Skeletal muscle satellite cell (primary cell): Measurements from ENCODE around the gene SLC7A1.

Source experiments
- H3K27me3 ChIP-seq: 2 replicates; pipeline ENCODE4 v1.7.0; 2013; ENCODE audit warnings: low read length; ENCODE audit not compliant: control insufficient read depth, insufficient read depth
- H3K36me3 ChIP-seq: 2 replicates; pipeline ENCODE4 v1.7.0; 2013; ENCODE audit warnings: mild to moderate bottlenecking, control low read depth, low read length; ENCODE audit not compliant: insufficient read depth
- H3K4me1 ChIP-seq: 2 replicates; pipeline ENCODE4 v1.7.0; 2013; ENCODE audit warnings: low read length; ENCODE audit not compliant: control insufficient read depth, insufficient read depth
- H3K4me2 ChIP-seq: 2 replicates; pipeline ENCODE4 v1.7.0; 2013; ENCODE audit warnings: mild to moderate bottlenecking, low read length
- H3K4me3 ChIP-seq: 2 replicates; pipeline ENCODE4 v1.7.0; 2013; ENCODE audit warnings: low read length
- H3K9ac ChIP-seq: 2 replicates; pipeline ENCODE4 v1.7.0; 2013; ENCODE audit warnings: mild to moderate bottlenecking, low read depth, low read length, moderate library complexity
- H3K9me3 ChIP-seq: replicated peaks from 2 replicates; pipeline ENCODE4 v1.7.0; 2013; ENCODE audit warnings: mild to moderate bottlenecking, control low read depth, low read length

Gene SLC7A1

DNA sequence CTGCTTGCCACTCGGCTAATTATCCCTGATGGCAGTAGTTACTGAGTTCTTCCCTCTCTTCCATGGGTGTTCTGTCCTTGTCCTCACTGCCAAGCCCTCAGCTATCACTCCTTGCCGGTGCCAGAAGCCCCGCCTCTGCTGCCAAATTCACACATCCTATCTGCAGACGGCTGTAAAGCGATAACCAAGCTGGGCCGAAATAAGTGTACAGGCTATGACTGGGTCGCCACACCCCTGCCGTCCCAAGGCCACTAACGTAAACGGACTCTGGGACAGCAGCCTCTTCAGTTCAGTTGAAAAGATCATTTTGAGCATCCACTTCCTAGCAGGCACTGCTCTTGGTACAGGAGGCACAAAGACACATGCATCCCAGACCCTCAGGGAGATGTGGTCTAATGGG, 13.3 kb downstream of the SLC7A1 start:
- Histone ChIP-seq H3K27me3 (no peaks in the 10 kb centered on the region), H3K4me1 (peaks cover 46% of the 10 kb centered on the region), H3K9me3 (no peaks in the 10 kb centered on the region), H3K4me3 (no peak overlapping the region), H3K4me2 (peak overlapping the region; percentile 10), H3K36me3 (no peaks in the 10 kb centered on the region), H3K9ac (no peak overlapping the region)

DNA sequence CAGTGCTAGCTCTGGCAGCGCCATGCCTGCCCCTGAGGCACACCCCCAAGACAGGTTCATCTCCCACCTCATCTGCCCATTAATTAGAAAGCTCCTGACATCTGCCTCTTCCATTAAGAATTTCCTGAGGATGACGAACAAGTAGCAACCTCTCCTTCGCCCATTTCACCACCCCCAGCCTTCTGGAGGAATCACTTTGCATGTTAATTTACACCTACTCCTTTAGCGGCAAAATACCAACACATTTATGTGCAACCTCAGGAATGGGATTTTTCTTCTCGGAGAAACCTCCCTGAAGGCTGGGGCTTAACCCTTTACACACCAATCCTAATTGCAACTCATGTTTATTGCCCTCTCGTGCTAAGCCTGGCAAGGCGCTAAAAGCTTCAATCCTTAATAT, 13.8 kb downstream of the SLC7A1 start:
- no peaks in the 10 kb centered on the region for H3K9me3 ChIP-seq
- H3K4me3 ChIP-seq, result no peak overlapping the region
- H3K4me1 ChIP-seq, result peaks cover 48% of the 10 kb centered on the region
- no peaks in the 10 kb centered on the region for H3K36me3 ChIP-seq
- no peak overlapping the region for H3K9ac ChIP-seq
- no peaks in the 10 kb centered on the region for H3K27me3 ChIP-seq
- H3K4me2 ChIP-seq, result peak overlapping the region; percentile 10

DNA sequence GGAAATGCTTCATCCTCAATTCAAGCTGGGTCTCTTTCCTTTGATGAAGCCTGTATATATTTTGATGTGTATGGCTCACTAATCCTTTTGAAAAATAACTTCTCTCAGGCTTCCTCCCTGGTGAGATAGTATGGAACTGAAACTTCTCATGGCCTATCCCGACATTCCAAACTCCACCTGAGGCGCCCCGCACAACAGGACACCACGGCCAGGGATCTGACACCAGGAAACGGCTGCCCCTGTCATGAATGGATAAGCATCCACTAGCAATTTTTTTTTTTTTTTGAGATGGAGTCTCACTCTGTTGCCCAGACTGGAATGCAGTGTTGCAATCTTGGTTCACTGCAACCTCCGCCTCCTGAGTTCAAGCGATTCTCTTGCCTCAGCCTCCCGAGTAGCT, 16.4 kb downstream of the SLC7A1 start:
- H3K4me2 ChIP-seq, result peak overlapping the region; percentile 68
- H3K4me1 ChIP-seq, result peaks cover 48% of the 10 kb centered on the region
- H3K4me3 ChIP-seq, result no peak overlapping the region

DNA sequence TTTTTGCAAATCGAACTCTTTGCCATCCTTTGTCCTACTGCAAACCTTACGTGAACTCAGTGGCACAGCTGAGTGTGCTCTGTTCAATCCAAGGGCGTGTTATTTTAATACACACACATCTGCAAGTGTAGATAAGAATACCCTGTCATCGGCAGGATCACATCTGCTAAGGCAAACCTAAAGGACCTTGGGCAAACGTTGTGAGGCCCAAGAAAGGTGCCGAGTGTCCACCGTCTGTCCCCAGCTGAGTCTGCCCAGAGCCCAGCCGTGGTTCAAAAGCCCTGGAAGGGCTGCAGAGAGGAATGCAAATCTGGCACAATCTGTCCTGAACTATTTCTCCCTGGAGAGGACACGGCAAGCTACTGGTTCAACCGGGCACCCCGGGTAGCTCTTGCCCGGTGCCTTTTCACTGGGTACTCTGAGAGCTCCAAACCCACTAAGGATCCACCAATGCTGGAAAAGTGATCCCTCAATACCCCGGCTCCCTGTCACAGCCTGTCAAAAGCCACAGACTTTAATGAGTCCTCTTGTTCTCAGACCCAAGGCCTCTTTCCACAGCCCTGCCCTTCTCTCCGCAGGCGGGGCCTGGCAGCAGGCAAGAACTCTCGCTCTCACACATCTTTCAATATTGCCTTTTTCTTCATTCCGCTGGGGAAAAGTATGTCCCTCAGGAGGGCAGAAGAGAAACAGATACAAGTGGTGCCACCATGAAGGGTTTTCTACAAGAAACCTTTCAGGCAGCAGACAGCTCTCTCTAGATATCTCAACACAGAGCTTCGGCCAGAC, 17.0 kb downstream of the SLC7A1 start:
- Histone ChIP-seq H3K27me3 (no peaks in the 10 kb centered on the region), H3K4me2 (peak overlapping the region; percentile 68), H3K4me1 (peaks cover 48% of the 10 kb centered on the region), H3K4me3 (no peak overlapping the region), H3K9ac (peak overlapping the region; percentile 11), H3K36me3 (peaks cover 2% of the 10 kb centered on the region), H3K9me3 (no peaks in the 10 kb centered on the region)

More for the DNA sequence above, 16.4 kb downstream of the SLC7A1 start:
- Histone ChIP-seq H3K36me3 (peaks cover 2% of the 10 kb centered on the region), H3K27me3 (no peaks in the 10 kb centered on the region), H3K9me3 (no peaks in the 10 kb centered on the region), H3K9ac (peak overlapping the region; percentile 11)

DNA sequence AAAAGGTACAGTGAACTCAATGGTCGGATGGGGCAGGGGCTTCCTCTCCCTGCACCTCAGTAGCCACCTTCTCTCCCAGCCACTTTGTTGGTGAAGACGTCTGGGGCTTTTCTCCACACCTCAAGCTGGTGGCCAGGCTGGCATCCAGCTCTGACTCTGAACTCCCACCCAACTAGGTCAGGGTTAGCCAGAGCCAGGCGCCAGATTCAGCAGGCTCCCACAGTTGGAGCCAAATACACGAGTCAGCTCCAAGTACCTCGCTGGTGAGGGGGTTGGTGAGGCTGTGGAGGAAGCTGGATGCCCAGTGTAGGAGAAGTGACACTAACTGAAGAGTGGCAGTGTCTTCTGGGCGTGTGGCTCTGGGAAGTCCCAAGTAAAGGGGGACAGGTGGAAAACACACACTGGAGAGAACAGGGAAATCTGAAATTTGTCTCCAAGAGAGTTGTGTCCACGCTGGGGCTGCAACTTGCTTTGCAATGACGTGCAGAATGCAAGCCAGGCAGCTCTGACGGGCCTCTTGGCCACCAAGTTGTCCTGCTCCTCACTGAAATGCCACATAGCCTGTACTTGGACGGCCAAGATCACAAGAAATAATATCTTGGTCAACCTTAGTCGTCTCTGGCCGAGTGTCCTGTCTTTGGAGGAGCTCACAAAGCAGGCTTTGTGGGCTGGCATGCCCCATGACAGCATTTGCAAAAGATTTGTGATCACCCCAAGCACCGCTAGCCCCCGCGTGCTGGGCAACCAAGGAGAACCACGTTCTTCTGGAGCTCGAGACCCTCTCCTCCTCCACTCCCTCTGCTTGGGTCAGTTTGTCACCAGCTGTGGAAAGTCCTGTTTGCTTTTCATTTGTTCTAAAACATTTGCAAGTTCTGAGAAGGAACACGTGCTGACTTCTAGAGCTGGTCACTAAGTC, 18.1 kb downstream of the SLC7A1 start:
- Histone ChIP-seq H3K27me3 (no peaks in the 10 kb centered on the region), H3K9me3 (no peaks in the 10 kb centered on the region), H3K4me1 (peaks cover 48% of the 10 kb centered on the region), H3K36me3 (peaks cover 2% of the 10 kb centered on the region), H3K4me2 (peak overlapping the region; percentile 68), H3K4me3 (no peak overlapping the region), H3K9ac (no peak overlapping the region)

DNA sequence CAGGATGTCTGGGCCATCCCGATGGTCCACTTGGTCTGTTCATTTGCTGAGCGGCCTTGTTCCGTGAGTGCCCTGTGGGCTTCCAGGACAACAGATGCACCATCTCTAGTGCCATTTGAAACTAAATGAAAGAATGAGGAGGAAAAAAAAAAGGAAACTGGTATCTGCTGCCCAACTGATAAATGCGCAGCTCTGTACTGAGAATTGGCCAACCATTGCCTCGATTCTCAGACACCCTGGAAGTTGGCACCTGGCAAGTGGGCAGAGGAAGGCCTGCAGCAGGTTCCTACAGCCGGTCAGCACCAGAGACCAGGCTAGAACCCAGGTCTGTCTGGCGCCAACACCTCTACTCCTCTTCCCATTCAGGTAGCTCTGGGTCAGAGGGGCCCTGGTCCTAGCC, 18.9 kb downstream of the SLC7A1 start:
- H3K9ac ChIP-seq, result no peak overlapping the region
- H3K4me1 ChIP-seq, result peaks cover 40% of the 10 kb centered on the region
- H3K9me3 ChIP-seq, result no peaks in the 10 kb centered on the region
- H3K4me3 ChIP-seq, result no peak overlapping the region
- peaks cover 2% of the 10 kb centered on the region for H3K36me3 ChIP-seq
- no peaks in the 10 kb centered on the region for H3K27me3 ChIP-seq
- H3K4me2 ChIP-seq, result no peak overlapping the region

DNA sequence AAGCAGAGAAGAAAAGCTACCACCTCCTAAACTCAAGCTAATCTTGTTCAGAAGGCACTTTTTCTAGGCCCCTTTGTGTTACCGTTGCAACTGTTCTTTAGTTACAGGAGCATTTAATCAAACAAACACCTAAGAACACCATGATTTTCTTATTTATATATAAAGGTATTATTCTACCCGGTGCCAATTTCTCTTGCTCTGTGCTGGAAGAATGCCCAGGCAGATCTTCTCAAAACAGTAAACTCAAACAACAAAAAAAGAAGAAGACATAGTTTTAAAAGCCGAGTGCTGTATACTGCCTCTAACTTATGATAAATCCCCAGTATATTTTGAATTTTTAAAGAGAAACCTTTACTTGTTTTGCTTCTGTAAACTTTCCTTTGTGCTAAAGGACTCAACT, 20.4 kb downstream of the SLC7A1 start:
- Histone ChIP-seq H3K4me1 (peaks cover 38% of the 10 kb centered on the region), H3K9ac (no peak overlapping the region), H3K36me3 (peaks cover 2% of the 10 kb centered on the region), H3K4me2 (no peak overlapping the region), H3K27me3 (no peaks in the 10 kb centered on the region), H3K4me3 (no peak overlapping the region), H3K9me3 (no peaks in the 10 kb centered on the region)

DNA sequence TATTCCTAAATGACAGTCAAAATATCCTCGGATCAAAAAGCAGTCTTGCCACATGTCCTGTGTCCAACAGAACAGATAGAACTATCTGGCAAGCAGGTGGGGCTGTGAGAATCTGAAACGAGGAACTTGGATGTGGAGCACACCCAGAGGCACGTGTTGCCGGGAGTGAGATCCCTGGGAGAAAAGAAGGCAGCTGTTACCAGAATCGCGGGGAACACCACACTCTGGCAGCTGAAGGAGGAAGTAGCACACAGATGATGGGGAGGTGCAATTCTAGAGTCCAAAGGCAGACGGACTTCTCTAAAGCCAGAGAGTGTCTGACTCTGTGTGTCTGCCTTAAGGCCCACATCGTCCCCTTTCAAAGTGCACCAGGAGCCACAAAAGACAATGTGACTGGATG, 22.3 kb downstream of the SLC7A1 start:
- Histone ChIP-seq H3K36me3 (peaks cover 2% of the 10 kb centered on the region), H3K4me2 (peak overlapping the region; percentile 50), H3K27me3 (no peaks in the 10 kb centered on the region), H3K9me3 (no peaks in the 10 kb centered on the region), H3K9ac (no peak overlapping the region), H3K4me1 (peaks cover 28% of the 10 kb centered on the region), H3K4me3 (peak overlapping the region; percentile 9)

DNA sequence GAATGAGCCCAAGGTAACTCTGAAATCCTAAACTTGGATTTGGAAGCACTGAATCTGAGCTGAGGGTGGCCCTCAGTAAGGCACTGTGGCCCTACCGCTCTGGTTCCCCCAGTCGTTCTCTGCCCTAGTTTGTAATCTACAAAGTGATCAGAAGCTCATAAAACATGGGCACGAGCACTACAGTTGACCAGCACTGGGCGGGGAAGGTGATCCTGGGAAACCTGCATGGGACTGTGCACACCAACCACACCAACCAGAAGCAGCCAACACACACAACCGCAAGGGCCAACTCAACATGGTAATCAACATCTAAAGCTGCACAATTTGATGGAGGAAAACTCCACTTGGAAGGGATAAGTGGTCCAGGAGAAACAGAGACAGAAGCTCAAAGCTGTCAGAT, 22.9 kb downstream of the SLC7A1 start:
- Histone ChIP-seq H3K4me1 (peaks cover 22% of the 10 kb centered on the region), H3K36me3 (peaks cover 2% of the 10 kb centered on the region), H3K4me3 (no peak overlapping the region), H3K27me3 (no peaks in the 10 kb centered on the region), H3K9me3 (no peaks in the 10 kb centered on the region), H3K4me2 (no peak overlapping the region), H3K9ac (no peak overlapping the region)

DNA sequence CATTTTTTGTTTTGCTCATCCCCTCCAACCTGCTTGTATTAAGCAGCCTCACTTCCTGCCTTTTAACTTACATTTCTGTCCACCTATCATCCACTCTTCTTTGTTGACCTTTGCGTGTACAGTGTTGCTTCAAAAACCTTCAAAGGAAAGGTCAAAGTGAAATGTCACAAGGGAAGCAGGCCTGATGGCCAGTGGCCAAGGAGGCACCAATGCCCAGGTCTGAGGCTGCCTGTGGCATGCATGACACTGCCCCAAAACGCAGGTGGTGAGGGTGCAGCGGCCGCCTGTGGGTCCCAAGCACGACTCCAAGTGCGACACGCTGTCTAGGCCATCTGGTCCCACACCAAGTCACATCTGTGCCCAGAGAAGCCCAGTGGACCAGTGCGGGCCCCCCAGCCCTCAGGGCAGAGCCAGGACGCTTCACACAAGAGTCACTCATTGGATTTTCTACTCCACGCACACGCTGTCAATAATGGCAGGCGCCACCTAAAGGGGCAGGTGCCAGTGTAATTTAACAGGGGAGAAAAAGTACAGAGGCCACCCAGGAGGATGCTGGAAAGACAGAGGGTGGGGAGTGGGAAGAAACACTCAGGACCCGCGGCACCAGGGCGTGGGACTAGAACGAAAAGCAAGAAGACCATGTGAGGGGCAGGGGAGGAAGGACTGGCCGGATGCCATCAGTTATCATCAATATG, 23.5 kb downstream of the SLC7A1 start:
- peaks cover 17% of the 10 kb centered on the region for H3K4me1 ChIP-seq

DNA sequence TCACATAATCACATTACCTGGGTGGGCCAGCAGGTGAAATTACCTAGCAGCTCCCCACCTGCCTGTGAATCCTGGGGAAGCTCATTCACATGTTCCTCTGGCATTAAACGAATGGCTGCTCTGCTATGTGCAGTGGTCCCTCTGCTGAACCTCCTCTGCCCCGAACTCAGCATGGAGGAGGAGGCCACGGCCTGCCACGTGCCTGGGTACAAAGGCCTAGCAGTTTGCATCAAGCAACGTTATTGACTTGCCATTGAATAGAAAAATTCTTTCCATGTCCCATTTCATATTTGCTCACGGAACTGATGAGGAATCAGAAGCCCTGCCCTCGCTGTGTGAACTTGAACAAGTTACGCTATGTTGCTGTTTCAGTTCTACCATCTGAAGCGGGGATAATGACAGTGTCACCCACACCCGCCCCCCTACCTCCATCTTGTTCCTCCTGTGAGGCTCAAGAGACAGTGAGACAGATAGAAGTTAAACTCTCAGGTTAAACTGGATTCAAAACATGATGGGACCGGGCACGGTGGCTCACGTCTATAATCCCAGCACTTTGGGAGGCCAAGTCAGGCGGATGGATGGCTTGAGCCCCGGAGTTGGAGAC, 25.3 kb downstream of the SLC7A1 start:
- no peak overlapping the region for H3K4me2 ChIP-seq
- H3K4me3 ChIP-seq, result no peak overlapping the region
- no peak overlapping the region for H3K9ac ChIP-seq
- H3K4me1 ChIP-seq, result peaks cover 16% of the 10 kb centered on the region
- H3K9me3 ChIP-seq, result no peaks in the 10 kb centered on the region
- H3K27me3 ChIP-seq, result no peaks in the 10 kb centered on the region
- no peaks in the 10 kb centered on the region for H3K36me3 ChIP-seq

More for the DNA sequence above, 23.5 kb downstream of the SLC7A1 start:
- Histone ChIP-seq H3K27me3 (no peaks in the 10 kb centered on the region), H3K9me3 (no peaks in the 10 kb centered on the region), H3K4me2 (no peak overlapping the region), H3K36me3 (peaks cover 2% of the 10 kb centered on the region), H3K4me3 (no peak overlapping the region), H3K9ac (no peak overlapping the region)
